ENCODE measurements around the gene MFAP3L.

Gene MFAP3L

GRCh38 chr4:169993531-169993930, 32.7 kb downstream of the MFAP3L start:
- no peaks in the 10 kb centered on the region for H3K79me2 ChIP-seq (ENCODE audit: low read length)
- H3K27ac ChIP-seq (ENCODE audit: low read length) = no peak overlapping the region
- peaks cover 58% of the 10 kb centered on the region for H3K27me3 ChIP-seq (ENCODE audit: low read depth, low read length)
- no peaks in the 10 kb centered on the region for H3K9me3 ChIP-seq (ENCODE audit: insufficient read depth, low read length)
- H3K4me3 ChIP-seq (ENCODE audit: low read length) = no peak overlapping the region
- H4K20me1 ChIP-seq (ENCODE audit: insufficient read depth, low read length) = no peaks in the 10 kb centered on the region
- no peak overlapping the region for H2AFZ ChIP-seq (ENCODE audit: low read depth, low read length)
- no peak overlapping the region for H3K4me2 ChIP-seq (ENCODE audit: low read length)
- TF ChIP-seq EZH2phosphoT487 (IDR thresholded peaks at IDR 0.05; ENCODE audit: low read depth) = no peak
- TF ChIP-seq, protein P1, sequence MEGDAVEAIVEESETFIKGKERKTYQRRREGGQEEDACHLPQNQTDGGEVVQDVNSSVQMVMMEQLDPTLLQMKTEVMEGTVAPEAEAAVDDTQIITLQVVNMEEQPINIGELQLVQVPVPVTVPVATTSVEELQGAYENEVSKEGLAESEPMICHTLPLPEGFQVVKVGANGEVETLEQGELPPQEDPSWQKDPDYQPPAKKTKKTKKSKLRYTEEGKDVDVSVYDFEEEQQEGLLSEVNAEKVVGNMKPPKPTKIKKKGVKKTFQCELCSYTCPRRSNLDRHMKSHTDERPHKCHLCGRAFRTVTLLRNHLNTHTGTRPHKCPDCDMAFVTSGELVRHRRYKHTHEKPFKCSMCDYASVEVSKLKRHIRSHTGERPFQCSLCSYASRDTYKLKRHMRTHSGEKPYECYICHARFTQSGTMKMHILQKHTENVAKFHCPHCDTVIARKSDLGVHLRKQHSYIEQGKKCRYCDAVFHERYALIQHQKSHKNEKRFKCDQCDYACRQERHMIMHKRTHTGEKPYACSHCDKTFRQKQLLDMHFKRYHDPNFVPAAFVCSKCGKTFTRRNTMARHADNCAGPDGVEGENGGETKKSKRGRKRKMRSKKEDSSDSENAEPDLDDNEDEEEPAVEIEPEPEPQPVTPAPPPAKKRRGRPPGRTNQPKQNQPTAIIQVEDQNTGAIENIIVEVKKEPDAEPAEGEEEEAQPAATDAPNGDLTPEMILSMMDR (IDR thresholded peaks at IDR 0.05; ENCODE audit: low read depth, low read length) = no peak
- no peak overlapping the region for H3K9ac ChIP-seq (ENCODE audit: low read length)
- H3K36me3 ChIP-seq (replicated peaks; ENCODE audit: low read depth, low read length) = no peaks in the 10 kb centered on the region
- no peaks in the 10 kb centered on the region for H3K4me1 ChIP-seq (ENCODE audit: low read length)

- no peaks in the 10 kb centered on the region for H3K4me1 ChIP-seq (ENCODE audit: low read length)
Observed at GRCh38 chr4:169988252-169988651, 37.9 kb downstream of the MFAP3L start.

GRCh38 chr4:169987327-169988228, 38.6 kb downstream of the MFAP3L start:
- Histone ChIP-seq H4K20me1 (ENCODE audit: insufficient read depth, low read length) (no peaks in the 10 kb centered on the region), H3K4me1 (ENCODE audit: low read length) (no peaks in the 10 kb centered on the region), H3K36me3 (replicated peaks; ENCODE audit: low read depth, low read length) (no peaks in the 10 kb centered on the region), H3K4me2 (ENCODE audit: low read length) (no peak overlapping the region), H2AFZ (ENCODE audit: low read depth, low read length) (no peak overlapping the region), H3K27me3 (ENCODE audit: low read depth, low read length) (peaks cover 68% of the 10 kb centered on the region), H3K79me2 (ENCODE audit: low read length) (no peaks in the 10 kb centered on the region), H3K9me3 (ENCODE audit: insufficient read depth, low read length) (no peaks in the 10 kb centered on the region), H3K27ac (ENCODE audit: low read length) (no peak overlapping the region), H3K9ac (ENCODE audit: low read length) (no peak overlapping the region), H3K4me3 (ENCODE audit: low read length) (no peak overlapping the region)
- TF ChIP-seq, protein P1 (IDR thresholded peaks at IDR 0.05; ENCODE audit: low read depth, low read length) = no peak

More at GRCh38 chr4:169988252-169988651, 37.9 kb downstream of the MFAP3L start:
- Histone ChIP-seq H3K79me2 (ENCODE audit: low read length) (no peaks in the 10 kb centered on the region), H3K4me3 (ENCODE audit: low read length) (no peak overlapping the region), H3K4me2 (ENCODE audit: low read length) (no peak overlapping the region), H3K27me3 (ENCODE audit: low read depth, low read length) (peaks cover 75% of the 10 kb centered on the region), H3K27ac (ENCODE audit: low read length) (no peak overlapping the region), H4K20me1 (ENCODE audit: insufficient read depth, low read length) (no peaks in the 10 kb centered on the region), H3K9me3 (ENCODE audit: insufficient read depth, low read length) (no peaks in the 10 kb centered on the region), H3K36me3 (replicated peaks; ENCODE audit: low read depth, low read length) (no peaks in the 10 kb centered on the region), H3K9ac (ENCODE audit: low read length) (no peak overlapping the region), H2AFZ (ENCODE audit: low read depth, low read length) (no peak overlapping the region)
- TF ChIP-seq, protein P1 (IDR thresholded peaks at IDR 0.05; ENCODE audit: low read depth, low read length) = no peak
- TF ChIP-seq EZH2phosphoT487 (IDR thresholded peaks at IDR 0.05; ENCODE audit: low read depth) = no peak

GRCh38 chr4:169986369-169986768, 39.8 kb downstream of the MFAP3L start:
- no peaks in the 10 kb centered on the region for H3K36me3 ChIP-seq (replicated peaks; ENCODE audit: low read depth, low read length)
- no peak overlapping the region for H3K27ac ChIP-seq (ENCODE audit: low read length)
- H3K9me3 ChIP-seq (ENCODE audit: insufficient read depth, low read length) = no peaks in the 10 kb centered on the region
- no peak overlapping the region for H3K4me3 ChIP-seq (ENCODE audit: low read length)
- H3K4me1 ChIP-seq (ENCODE audit: low read length) = no peaks in the 10 kb centered on the region
- peaks cover 68% of the 10 kb centered on the region for H3K27me3 ChIP-seq (ENCODE audit: low read depth, low read length)
- no peak overlapping the region for H3K4me2 ChIP-seq (ENCODE audit: low read length)
- TF ChIP-seq, protein P1 (IDR thresholded peaks at IDR 0.05; ENCODE audit: low read depth, low read length) = no peak
- no peak for TF ChIP-seq EZH2phosphoT487 (IDR thresholded peaks at IDR 0.05; ENCODE audit: low read depth)
- no peak overlapping the region for H2AFZ ChIP-seq (ENCODE audit: low read depth, low read length)
- no peaks in the 10 kb centered on the region for H3K79me2 ChIP-seq (ENCODE audit: low read length)
- no peak overlapping the region for H3K9ac ChIP-seq (ENCODE audit: low read length)
- no peaks in the 10 kb centered on the region for H4K20me1 ChIP-seq (ENCODE audit: insufficient read depth, low read length)
